ENCODE results near the gene NCK2. TPM values are rescaled to one million over a fixed set of nuclear protein-coding genes. Genes with fewer than 3 reads are reported as not detected.

The NCK2 gene
- total RNA-seq, 1 experiment from 2014 or later, result 89.0 TPM

DNA sequence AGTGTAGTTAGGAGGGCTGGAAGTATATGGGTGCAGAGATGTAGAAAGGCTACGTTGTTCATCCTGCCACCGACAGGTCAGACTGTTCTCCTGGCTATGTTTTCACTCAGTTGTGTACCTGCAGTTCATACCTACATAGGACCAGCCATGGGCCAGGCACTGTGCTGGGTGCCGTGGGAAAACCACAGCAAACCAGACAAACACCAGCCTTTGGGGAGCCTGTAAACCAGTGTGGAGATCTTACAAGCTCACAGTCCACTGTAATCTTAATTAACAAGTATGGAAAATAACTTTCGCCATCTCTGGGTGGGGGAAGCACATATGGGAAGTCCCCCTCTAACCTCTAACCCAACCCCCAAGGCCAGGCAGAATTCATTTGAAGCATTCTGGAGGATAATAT, 12.7 kb downstream of the NCK2 start:
- no peak for DNase-seq
- Mint-ChIP-seq H3K4me1 (ENCODE audit: low read depth, unreplicated experiment) (peaks cover 25% of the 10 kb centered on the region), H3K9me3 (ENCODE audit: unreplicated experiment) (no peaks in the 10 kb centered on the region), H3K4me3 (ENCODE audit: unreplicated experiment) (no peak overlapping the region), H3K27ac (ENCODE audit: unreplicated experiment) (no peak overlapping the region), H3K27me3 (ENCODE audit: insufficient read depth, unreplicated experiment) (no peaks in the 10 kb centered on the region), H3K36me3 (ENCODE audit: insufficient read depth, unreplicated experiment) (peaks cover 15% of the 10 kb centered on the region)
- no peaks in the 10 kb centered on the region for H3K9me3 ChIP-seq
- no TSS peak for BruUV-seq (replicated peaks)
- POLR2A ChIA-PET, result no interaction called here
- H3K27me3 ChIP-seq (replicated peaks; ENCODE audit: control insufficient read depth, insufficient read depth, low read length), result no peaks in the 10 kb centered on the region
- H3K4me3 ChIP-seq (ENCODE audit: low read depth, low read length), result no peak overlapping the region
- CTCF ChIA-PET, result no interaction called here
- peaks cover 7% of the 10 kb centered on the region; the same call in 1 of the 2 replicates for H3K4me1 ChIP-seq
- no peaks in the 10 kb centered on the region; the same call in 1 of the 2 replicates for H3K36me3 ChIP-seq (ENCODE audit: control insufficient read depth, insufficient read depth, low read length)
- intact Hi-C loops (cut with micrococcal nuclease; ENCODE audit: unreplicated experiment), result no loop called here
- TF ChIP-seq, protein P1, sequence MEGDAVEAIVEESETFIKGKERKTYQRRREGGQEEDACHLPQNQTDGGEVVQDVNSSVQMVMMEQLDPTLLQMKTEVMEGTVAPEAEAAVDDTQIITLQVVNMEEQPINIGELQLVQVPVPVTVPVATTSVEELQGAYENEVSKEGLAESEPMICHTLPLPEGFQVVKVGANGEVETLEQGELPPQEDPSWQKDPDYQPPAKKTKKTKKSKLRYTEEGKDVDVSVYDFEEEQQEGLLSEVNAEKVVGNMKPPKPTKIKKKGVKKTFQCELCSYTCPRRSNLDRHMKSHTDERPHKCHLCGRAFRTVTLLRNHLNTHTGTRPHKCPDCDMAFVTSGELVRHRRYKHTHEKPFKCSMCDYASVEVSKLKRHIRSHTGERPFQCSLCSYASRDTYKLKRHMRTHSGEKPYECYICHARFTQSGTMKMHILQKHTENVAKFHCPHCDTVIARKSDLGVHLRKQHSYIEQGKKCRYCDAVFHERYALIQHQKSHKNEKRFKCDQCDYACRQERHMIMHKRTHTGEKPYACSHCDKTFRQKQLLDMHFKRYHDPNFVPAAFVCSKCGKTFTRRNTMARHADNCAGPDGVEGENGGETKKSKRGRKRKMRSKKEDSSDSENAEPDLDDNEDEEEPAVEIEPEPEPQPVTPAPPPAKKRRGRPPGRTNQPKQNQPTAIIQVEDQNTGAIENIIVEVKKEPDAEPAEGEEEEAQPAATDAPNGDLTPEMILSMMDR (IDR thresholded peaks at IDR 0.05; ENCODE audit: insufficient read depth in 1 of 2, low read depth in 1 of 2, low read length in 1 of 2, severe bottlenecking in 1 of 2, unreplicated experiment in 1 of 2), result no peak

- H3K27ac Mint-ChIP-seq (ENCODE audit: unreplicated experiment), result peak overlapping the region; percentile 22
- CTCF ChIA-PET, result no interaction called here
- no peak for DNase-seq
These were observed 15.5 kb downstream of the NCK2 start for GRCh38 chr2:105760191-105760590.

GRCh38 chr2:105760639-105761337, 16.1 kb downstream of the NCK2 start:
- Histone ChIP-seq H3K9me3 (no peaks in the 10 kb centered on the region), H3K36me3 (ENCODE audit: control insufficient read depth, insufficient read depth, low read length) (no peaks in the 10 kb centered on the region; the same call in 1 of the 2 replicates), H3K4me3 (ENCODE audit: low read depth, low read length) (no peak overlapping the region), H3K4me1 (no peaks in the 10 kb centered on the region), H3K27me3 (replicated peaks; ENCODE audit: control insufficient read depth, insufficient read depth, low read length) (no peaks in the 10 kb centered on the region)
- H3K9me3 Mint-ChIP-seq (ENCODE audit: unreplicated experiment), result no peaks in the 10 kb centered on the region
- ChIA-PET POLR2A (no interaction called here), CTCF (no interaction called here)
- TF ChIP-seq, protein P1 (IDR thresholded peaks at IDR 0.05; ENCODE audit: insufficient read depth in 1 of 2, low read depth in 1 of 2, low read length in 1 of 2, severe bottlenecking in 1 of 2, unreplicated experiment in 1 of 2), result no peak
- H3K4me1 Mint-ChIP-seq (ENCODE audit: low read depth, unreplicated experiment), result peaks cover 11% of the 10 kb centered on the region
- no peaks in the 10 kb centered on the region for H3K27me3 Mint-ChIP-seq (ENCODE audit: insufficient read depth, unreplicated experiment)
- intact Hi-C loops (cut with micrococcal nuclease; ENCODE audit: unreplicated experiment), result loop anchor here (5.0 kb wide), 1 partner anchor 183 kb away; no protein-coding TSS in a partner anchor
- peaks cover 13% of the 10 kb centered on the region for H3K36me3 Mint-ChIP-seq (ENCODE audit: insufficient read depth, unreplicated experiment)
- BruUV-seq (replicated peaks), result no TSS peak
- DNase-seq, result no peak
- H3K4me3 Mint-ChIP-seq (ENCODE audit: unreplicated experiment), result no peak overlapping the region
- peak overlapping the region; percentile 22 for H3K27ac Mint-ChIP-seq (ENCODE audit: unreplicated experiment)

More at GRCh38 chr2:105760191-105760590, 15.5 kb downstream of the NCK2 start:
- no peak overlapping the region for H3K4me3 Mint-ChIP-seq (ENCODE audit: unreplicated experiment)
- Histone ChIP-seq H3K4me1 (no peaks in the 10 kb centered on the region), H3K27me3 (replicated peaks; ENCODE audit: control insufficient read depth, insufficient read depth, low read length) (no peaks in the 10 kb centered on the region), H3K4me3 (ENCODE audit: low read depth, low read length) (no peak overlapping the region), H3K36me3 (ENCODE audit: control insufficient read depth, insufficient read depth, low read length) (no peaks in the 10 kb centered on the region; the same call in 1 of the 2 replicates), H3K9me3 (no peaks in the 10 kb centered on the region)
- POLR2A ChIA-PET, result no interaction called here
- no peaks in the 10 kb centered on the region for H3K9me3 Mint-ChIP-seq (ENCODE audit: unreplicated experiment)
- H3K27me3 Mint-ChIP-seq (ENCODE audit: insufficient read depth, unreplicated experiment), result no peaks in the 10 kb centered on the region
- BruUV-seq (replicated peaks), result no TSS peak
- H3K36me3 Mint-ChIP-seq (ENCODE audit: insufficient read depth, unreplicated experiment), result peaks cover 11% of the 10 kb centered on the region
- intact Hi-C loops (cut with micrococcal nuclease; ENCODE audit: unreplicated experiment), result loop anchor here (5.0 kb wide), 1 partner anchor 183 kb away; no protein-coding TSS in a partner anchor
- TF ChIP-seq, protein P1 (IDR thresholded peaks at IDR 0.05; ENCODE audit: insufficient read depth in 1 of 2, low read depth in 1 of 2, low read length in 1 of 2, severe bottlenecking in 1 of 2, unreplicated experiment in 1 of 2), result no peak
- peaks cover 12% of the 10 kb centered on the region for H3K4me1 Mint-ChIP-seq (ENCODE audit: low read depth, unreplicated experiment)
